MM.1S (cell line): ENCODE data around the gene ZNF275.

Experiments
- DNase-seq: peaks from one replicate; pipeline ENCODE4 v3.0.0-alpha.2; 2015
- H2AFZ ChIP-seq: fragments of 300-600 bp; sonication (generic); 2 replicates; pipeline ENCODE4 v1.6.0; 2016; ENCODE audit warnings: antibody characterized with exemption, low read length
- H3F3A ChIP-seq: fragments of 300-600 bp; sonication (generic); 2 replicates; pipeline ENCODE4 v1.6.1; 2016; ENCODE audit warnings: mild to moderate bottlenecking, antibody characterized with exemption, low read length, moderate library complexity, mixed read lengths; ENCODE audit not compliant: insufficient read depth
- H3K27ac ChIP-seq: fragments of 300-600 bp; sonication (generic); 2 replicates; pipeline ENCODE4 v1.5.1; 2016; ENCODE audit warnings: mild to moderate bottlenecking, low read length
- H3K27me3 ChIP-seq: fragments of 300-600 bp; sonication (generic); replicated peaks from 2 replicates; pipeline ENCODE4 v1.6.0; 2016; ENCODE audit warnings: low read length; ENCODE audit not compliant: insufficient read depth
- H3K36me3 ChIP-seq: fragments of 300-600 bp; sonication (generic); replicated peaks from 2 replicates; pipeline ENCODE4 v1.6.1; 2016; ENCODE audit warnings: mild to moderate bottlenecking, low read length, mixed read lengths; ENCODE audit not compliant: insufficient read depth
- H3K4me1 ChIP-seq: fragments of 300-600 bp; sonication (generic); 2 replicates; pipeline ENCODE4 v1.6.1; 2016; ENCODE audit warnings: low read length, mixed read lengths
- H3K4me2 ChIP-seq: fragments of 300-600 bp; sonication (generic); 2 replicates; pipeline ENCODE4 v1.6.0; 2016; ENCODE audit warnings: low read depth, low read length
- H3K4me3 ChIP-seq: fragments of 300-600 bp; sonication (generic); 2 replicates; pipeline ENCODE4 v1.5.1; 2016; ENCODE audit warnings: low read length, mixed read lengths
- H3K79me2 ChIP-seq: fragments of 300-600 bp; sonication (generic); 2 replicates; pipeline ENCODE4 v1.6.1; 2016; ENCODE audit warnings: mixed run types, low read length, mixed read lengths
- H3K9ac ChIP-seq: fragments of 300-600 bp; sonication (generic); 2 replicates; pipeline ENCODE4 v1.6.1; 2016; ENCODE audit warnings: low read length, mixed read lengths
- H3K9me2 ChIP-seq: fragments of 300-600 bp; sonication (generic); replicated peaks from 2 replicates; pipeline ENCODE4 v1.6.1; 2016; ENCODE audit warnings: mild to moderate bottlenecking, low read length, mixed read lengths; ENCODE audit not compliant: insufficient read depth
- H3K9me3 ChIP-seq: fragments of 300-600 bp; sonication (generic); replicated peaks from 2 replicates; pipeline ENCODE4 v1.6.1; 2016; ENCODE audit warnings: mild to moderate bottlenecking, low read length, mixed read lengths; ENCODE audit not compliant: insufficient read depth
- H4K20me1 ChIP-seq: fragments of 300-600 bp; sonication (generic); 2 replicates; pipeline ENCODE4 v1.6.1; 2016; ENCODE audit warnings: mild to moderate bottlenecking, low read length, moderate library complexity, mixed read lengths; ENCODE audit not compliant: insufficient read depth
- CTCF ChIP-seq: fragments of 300-600 bp; sonication (generic); IDR thresholded peaks from 2 replicates; pipeline ENCODE4 v1.5.1; 2016; ENCODE audit warnings: antibody characterized with exemption, low read length, mixed read lengths
- EZH2 ChIP-seq: fragments of 300-600 bp; sonication (generic); optimal IDR thresholded peaks from 2 replicates; pipeline ENCODE3; 2017; ENCODE audit warnings: low read depth, mild to moderate bottlenecking, antibody characterized with exemption, low read length, mixed read lengths
- EZH2phosphoT487 ChIP-seq: fragments of 300-600 bp; sonication (generic); IDR thresholded peaks from 2 replicates; pipeline ENCODE4 v1.6.1; 2018; ENCODE audit warnings: antibody characterized with exemption, low read length

The ZNF275 gene

GRCh38 chrX:153347530-153347929, 13.6 kb downstream of the ZNF275 start:
- no peak for DNase-seq
- H2AFZ ChIP-seq, result no peak overlapping the region
- H3K27ac ChIP-seq, result no peak overlapping the region
- H3F3A ChIP-seq, result no peaks in the 10 kb centered on the region
- no peaks in the 10 kb centered on the region for H3K4me1 ChIP-seq
- no peak overlapping the region for H3K4me2 ChIP-seq
- no peaks in the 10 kb centered on the region for H3K27me3 ChIP-seq
- H3K9me3 ChIP-seq, result no peaks in the 10 kb centered on the region
- no peaks in the 10 kb centered on the region for H3K9me2 ChIP-seq
- no peaks in the 10 kb centered on the region for H3K36me3 ChIP-seq
- peaks cover 22% of the 10 kb centered on the region for H3K79me2 ChIP-seq
- no peak overlapping the region for H3K4me3 ChIP-seq
- no peaks in the 10 kb centered on the region; the same call in 1 of the 2 replicates for H4K20me1 ChIP-seq
- H3K9ac ChIP-seq, result no peak overlapping the region
- TF ChIP-seq EZH2phosphoT487 (no peak), CTCF (no peak), EZH2 (no peak)

GRCh38 chrX:153348421-153348820, 14.5 kb downstream of the ZNF275 start:
- DNase-seq, result no peak
- no peak for TF ChIP-seq CTCF
- no peak for TF ChIP-seq EZH2phosphoT487
- TF ChIP-seq EZH2, result no peak
- H3K4me3 ChIP-seq, result no peak overlapping the region
- peaks cover 14% of the 10 kb centered on the region for H3K79me2 ChIP-seq
- no peak overlapping the region for H3K27ac ChIP-seq
- H3K36me3 ChIP-seq, result no peaks in the 10 kb centered on the region
- no peaks in the 10 kb centered on the region for H3K9me3 ChIP-seq
- no peaks in the 10 kb centered on the region for H4K20me1 ChIP-seq
- no peaks in the 10 kb centered on the region for H3K4me1 ChIP-seq
- H2AFZ ChIP-seq, result no peak overlapping the region
- H3K9me2 ChIP-seq, result no peaks in the 10 kb centered on the region
- H3K27me3 ChIP-seq, result no peaks in the 10 kb centered on the region
- H3F3A ChIP-seq, result no peaks in the 10 kb centered on the region
- no peak overlapping the region for H3K9ac ChIP-seq
- H3K4me2 ChIP-seq, result no peak overlapping the region

- DNase-seq, result no peak
- Histone ChIP-seq H2AFZ (no peak overlapping the region), H3K27me3 (no peaks in the 10 kb centered on the region), H3K9me2 (no peaks in the 10 kb centered on the region), H3K4me1 (no peaks in the 10 kb centered on the region), H3K9ac (no peak overlapping the region), H3K9me3 (no peaks in the 10 kb centered on the region), H4K20me1 (no peaks in the 10 kb centered on the region), H3K36me3 (no peaks in the 10 kb centered on the region), H3K4me3 (no peak overlapping the region), H3K79me2 (no peaks in the 10 kb centered on the region), H3K27ac (no peak overlapping the region), H3K4me2 (no peak overlapping the region), H3F3A (no peaks in the 10 kb centered on the region)
- TF ChIP-seq CTCF, result no peak
- TF ChIP-seq EZH2phosphoT487, result no peak
- no peak for TF ChIP-seq EZH2
Measured at GRCh38 chrX:153349952-153350351, 16.0 kb downstream of the ZNF275 start.
